Ishikawa (cell line): ENCODE measurements around the gene RPS28.

Experiments
- CEBPB ChIP-seq: IDR thresholded peaks from 2 replicates; pipeline ENCODE4 v1.6.1; 2012
- CREB1 ChIP-seq: IDR thresholded peaks from 2 replicates; pipeline ENCODE4 v1.6.1; 2012; ENCODE audit warnings: low read depth
- EGR1 ChIP-seq: IDR thresholded peaks from 2 replicates; pipeline ENCODE4 v1.6.1; 2012
- EP300 ChIP-seq: IDR thresholded peaks from 2 replicates; pipeline ENCODE4 v1.6.1; 2012; ENCODE audit warnings: borderline replicate concordance
- FOXM1 ChIP-seq: IDR thresholded peaks from 2 replicates; pipeline ENCODE4 v1.6.1; 2012; ENCODE audit warnings: low read depth, borderline replicate concordance
- NFIC ChIP-seq: IDR thresholded peaks from 2 replicates; pipeline ENCODE4 v1.6.1; 2012
- RAD21 ChIP-seq: IDR thresholded peaks from 2 replicates; pipeline ENCODE4 v1.6.1; 2012; ENCODE audit warnings: low read depth
- TAF1 ChIP-seq: IDR thresholded peaks from 2 replicates; pipeline ENCODE4 v1.6.1; 2012; ENCODE audit warnings: low read depth, mild to moderate bottlenecking
- TCF12 ChIP-seq: IDR thresholded peaks from 2 replicates; pipeline ENCODE4 v1.6.1; 2012; ENCODE audit warnings: low read depth
- TEAD4 ChIP-seq: IDR thresholded peaks from 2 replicates; pipeline ENCODE4 v1.6.1; 2012
- YY1 ChIP-seq: IDR thresholded peaks from 2 replicates; pipeline ENCODE4 v1.6.1; 2012; ENCODE audit warnings: low read depth
- ZBTB7A ChIP-seq: IDR thresholded peaks from 2 replicates; pipeline ENCODE4 v1.6.1; 2012; ENCODE audit warnings: low read depth
- TF ChIP-seq, protein P1 (sequence below): IDR thresholded peaks from 2 replicates; pipeline ENCODE4 v1.6.1; 2012
- TF ChIP-seq, protein P2 (sequence below): IDR thresholded peaks from 2 replicates; pipeline ENCODE4 v1.6.1; 2012; ENCODE audit warnings: low read depth, mild to moderate bottlenecking
- TF ChIP-seq, protein P3 (sequence below): IDR thresholded peaks from 2 replicates; pipeline ENCODE4 v1.6.1; 2012

RPS28 gene

DNA sequence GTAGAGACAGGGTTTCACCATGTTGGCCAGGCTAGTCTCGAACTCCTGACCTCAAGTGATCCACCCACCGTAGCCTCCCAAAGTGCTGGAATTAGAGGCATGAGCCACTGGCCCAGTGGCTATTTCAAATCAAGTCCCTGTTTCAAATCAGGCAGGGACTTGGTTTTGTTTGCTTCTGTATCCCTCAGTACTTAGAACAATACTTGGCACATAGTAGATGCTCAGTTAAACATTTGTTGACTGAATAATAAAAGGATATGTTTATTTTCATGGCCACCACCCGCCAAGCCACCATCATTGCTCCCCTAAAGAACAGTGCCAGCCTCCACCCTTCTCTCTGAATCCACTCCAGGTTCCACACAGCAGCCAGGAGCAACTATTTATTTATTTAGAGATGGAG is 4.2 kb downstream of the RPS28 start:
- no peak for TF ChIP-seq EGR1
- TF ChIP-seq, protein P1, sequence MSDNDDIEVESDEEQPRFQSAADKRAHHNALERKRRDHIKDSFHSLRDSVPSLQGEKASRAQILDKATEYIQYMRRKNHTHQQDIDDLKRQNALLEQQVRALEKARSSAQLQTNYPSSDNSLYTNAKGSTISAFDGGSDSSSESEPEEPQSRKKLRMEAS = no peak
- TF ChIP-seq TEAD4 = no peak
- TF ChIP-seq, protein P2, sequence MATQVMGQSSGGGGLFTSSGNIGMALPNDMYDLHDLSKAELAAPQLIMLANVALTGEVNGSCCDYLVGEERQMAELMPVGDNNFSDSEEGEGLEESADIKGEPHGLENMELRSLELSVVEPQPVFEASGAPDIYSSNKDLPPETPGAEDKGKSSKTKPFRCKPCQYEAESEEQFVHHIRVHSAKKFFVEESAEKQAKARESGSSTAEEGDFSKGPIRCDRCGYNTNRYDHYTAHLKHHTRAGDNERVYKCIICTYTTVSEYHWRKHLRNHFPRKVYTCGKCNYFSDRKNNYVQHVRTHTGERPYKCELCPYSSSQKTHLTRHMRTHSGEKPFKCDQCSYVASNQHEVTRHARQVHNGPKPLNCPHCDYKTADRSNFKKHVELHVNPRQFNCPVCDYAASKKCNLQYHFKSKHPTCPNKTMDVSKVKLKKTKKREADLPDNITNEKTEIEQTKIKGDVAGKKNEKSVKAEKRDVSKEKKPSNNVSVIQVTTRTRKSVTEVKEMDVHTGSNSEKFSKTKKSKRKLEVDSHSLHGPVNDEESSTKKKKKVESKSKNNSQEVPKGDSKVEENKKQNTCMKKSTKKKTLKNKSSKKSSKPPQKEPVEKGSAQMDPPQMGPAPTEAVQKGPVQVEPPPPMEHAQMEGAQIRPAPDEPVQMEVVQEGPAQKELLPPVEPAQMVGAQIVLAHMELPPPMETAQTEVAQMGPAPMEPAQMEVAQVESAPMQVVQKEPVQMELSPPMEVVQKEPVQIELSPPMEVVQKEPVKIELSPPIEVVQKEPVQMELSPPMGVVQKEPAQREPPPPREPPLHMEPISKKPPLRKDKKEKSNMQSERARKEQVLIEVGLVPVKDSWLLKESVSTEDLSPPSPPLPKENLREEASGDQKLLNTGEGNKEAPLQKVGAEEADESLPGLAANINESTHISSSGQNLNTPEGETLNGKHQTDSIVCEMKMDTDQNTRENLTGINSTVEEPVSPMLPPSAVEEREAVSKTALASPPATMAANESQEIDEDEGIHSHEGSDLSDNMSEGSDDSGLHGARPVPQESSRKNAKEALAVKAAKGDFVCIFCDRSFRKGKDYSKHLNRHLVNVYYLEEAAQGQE = no peak

DNA sequence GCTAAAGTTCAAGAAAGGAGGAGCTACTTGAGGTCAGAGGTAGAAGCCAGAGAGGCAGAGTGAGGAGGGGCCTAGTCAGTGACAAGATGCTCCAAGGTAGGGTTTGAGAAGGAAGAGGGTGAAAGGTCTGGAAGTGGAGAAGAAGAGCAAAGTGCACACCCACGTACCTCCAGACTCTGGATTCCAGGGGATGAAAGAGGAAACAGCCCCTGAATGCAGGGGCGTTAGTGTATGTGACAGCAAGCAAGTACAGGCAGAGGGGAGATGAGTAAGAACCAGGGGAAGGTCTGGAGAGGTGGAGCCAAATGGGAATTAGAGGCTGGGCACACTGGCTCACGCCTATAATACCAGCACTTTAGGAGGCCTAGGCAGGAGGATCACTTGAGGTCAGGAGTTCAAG is 8.7 kb downstream of the RPS28 start:
- TF ChIP-seq CEBPB = no peak
- TF ChIP-seq FOXM1 = no peak
- TF ChIP-seq ZBTB7A = no peak
- TF ChIP-seq RAD21 = no peak
- TF ChIP-seq EGR1 = no peak
- TF ChIP-seq, protein P3, sequence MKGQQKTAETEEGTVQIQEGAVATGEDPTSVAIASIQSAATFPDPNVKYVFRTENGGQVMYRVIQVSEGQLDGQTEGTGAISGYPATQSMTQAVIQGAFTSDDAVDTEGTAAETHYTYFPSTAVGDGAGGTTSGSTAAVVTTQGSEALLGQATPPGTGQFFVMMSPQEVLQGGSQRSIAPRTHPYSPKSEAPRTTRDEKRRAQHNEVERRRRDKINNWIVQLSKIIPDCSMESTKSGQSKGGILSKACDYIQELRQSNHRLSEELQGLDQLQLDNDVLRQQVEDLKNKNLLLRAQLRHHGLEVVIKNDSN = no peak
- TF ChIP-seq TCF12 = no peak
- TF ChIP-seq CREB1 = no peak

DNA sequence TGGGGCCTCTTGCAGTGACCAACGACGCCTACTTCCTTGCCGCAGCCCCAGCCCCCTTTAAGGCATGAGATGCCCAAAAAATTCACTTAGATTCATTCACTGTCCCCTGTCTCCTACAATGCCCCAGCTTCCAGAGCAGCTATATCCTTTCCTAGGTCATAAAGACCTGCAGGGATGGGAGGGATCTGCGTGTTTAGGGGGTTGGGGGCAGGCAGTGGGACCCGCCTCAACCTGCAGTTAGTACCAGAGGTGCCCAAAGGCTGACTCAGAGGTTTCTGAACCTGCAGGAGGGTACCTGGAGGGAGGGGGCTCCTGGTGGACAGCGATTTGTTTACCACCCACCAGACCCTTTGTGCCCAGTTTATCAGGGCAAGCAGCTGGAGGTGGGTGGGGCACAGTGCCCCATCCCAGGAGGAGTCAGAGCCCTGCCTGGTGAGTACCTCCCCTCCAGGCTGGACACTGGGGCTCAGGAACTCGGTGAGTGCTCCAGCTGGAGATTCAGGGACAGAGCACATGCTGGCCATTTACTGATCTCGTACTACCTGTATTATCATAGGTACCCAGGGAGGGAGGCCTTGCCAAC is 10.1 kb downstream of the RPS28 start:
- TF ChIP-seq, protein P3 = no peak
- TF ChIP-seq ZBTB7A (no peak), TAF1 (no peak), NFIC (no peak), EGR1 (no peak), RAD21 (no peak), TEAD4 (no peak), CREB1 (no peak)
- TF ChIP-seq, protein P2 = no peak

DNA sequence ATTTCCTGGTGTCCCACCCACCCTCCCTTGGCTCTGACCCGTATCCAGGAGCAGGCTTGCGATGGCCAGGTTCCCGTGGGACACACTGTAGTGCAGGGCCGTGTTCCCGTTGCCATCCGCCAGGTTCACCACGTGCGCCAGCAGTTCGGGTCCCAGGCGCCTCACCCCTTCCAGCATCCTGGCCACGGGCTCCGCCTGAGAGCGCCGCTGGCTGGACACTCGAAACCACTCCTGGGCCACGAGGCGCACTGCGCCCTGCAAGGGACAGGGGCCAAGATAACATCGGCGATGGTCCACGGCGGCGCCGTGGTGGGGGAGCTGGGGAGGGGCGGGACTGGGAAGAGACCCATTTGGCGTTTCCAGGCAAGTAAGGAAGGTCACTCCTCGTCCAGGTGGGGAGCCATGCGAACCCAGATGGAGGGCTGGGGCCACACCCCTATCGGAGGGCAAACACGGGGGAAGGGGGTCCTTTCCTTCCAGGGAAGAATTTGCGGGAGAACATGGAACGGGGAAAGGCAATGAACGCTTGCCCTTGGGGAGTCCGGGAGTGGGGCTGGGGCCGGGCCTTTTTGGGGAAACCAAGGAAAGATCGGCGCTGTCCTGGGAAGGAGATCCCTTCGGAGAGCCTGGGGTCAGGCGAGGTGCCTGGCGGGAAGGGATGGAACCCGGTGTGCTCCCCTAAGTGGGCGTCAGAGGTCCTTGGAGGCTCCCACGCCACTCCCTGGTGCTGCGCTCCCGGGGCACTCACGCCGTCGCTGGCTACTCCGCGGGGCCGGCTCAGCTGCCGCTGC is 11.9 kb downstream of the RPS28 start:
- TF ChIP-seq NFIC = no peak
- TF ChIP-seq TCF12 = no peak
- no peak for TF ChIP-seq TAF1
- no peak for TF ChIP-seq YY1
- no peak for TF ChIP-seq EGR1
- no peak for TF ChIP-seq CREB1
- no peak for TF ChIP-seq ZBTB7A
- TF ChIP-seq FOXM1 = no peak
- TF ChIP-seq, protein P2 = no peak
- TF ChIP-seq RAD21 = no peak
- TF ChIP-seq, protein P1 = no peak
- TF ChIP-seq EP300 = no peak
- TF ChIP-seq, protein P3 = no peak
- no peak for TF ChIP-seq TEAD4
- no peak for TF ChIP-seq CEBPB
